GM21381 (cell line): Measurements from ENCODE around the gene OTULIN.

Experiments used
- ATAC-seq: cut with Tn5 transposase; IDR thresholded peaks from one replicate; pipeline ENCODE4 v1.9.1; 2021; ENCODE audit warnings: mild to moderate bottlenecking, moderate library complexity; ENCODE audit not compliant: unreplicated experiment

OTULIN gene

GRCh38 chr5:14667770-14668169, 3.3 kb downstream of the OTULIN start:
- ATAC-seq, result no peak

- ATAC-seq, result no peak
Observed at GRCh38 chr5:14668181-14668591, 3.7 kb downstream of the OTULIN start.

DNA sequence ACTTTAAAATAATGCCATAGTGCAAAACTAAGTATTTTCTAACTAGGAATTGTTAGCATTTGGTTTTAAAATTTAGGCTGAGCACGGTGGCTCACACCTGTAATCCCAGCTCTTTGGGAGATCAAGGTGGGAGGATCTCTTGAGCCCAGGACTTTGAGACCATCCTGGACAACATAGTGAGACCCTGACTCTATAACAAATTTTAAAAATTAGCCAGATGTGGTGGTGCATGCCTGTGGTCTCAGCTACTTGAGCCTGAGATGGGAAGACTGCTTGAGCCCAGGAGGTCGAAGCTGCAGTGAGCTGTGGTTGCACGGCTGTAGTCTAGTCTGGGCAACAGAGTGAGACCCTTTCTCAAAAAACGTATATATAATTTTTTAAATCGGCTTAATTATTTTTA, 4.9 kb downstream of the OTULIN start:
- no peak for ATAC-seq

GRCh38 chr5:14669975-14670374, 5.5 kb downstream of the OTULIN start:
- no peak for ATAC-seq

GRCh38 chr5:14671414-14671813, 6.9 kb downstream of the OTULIN start:
- ATAC-seq, result no peak

DNA sequence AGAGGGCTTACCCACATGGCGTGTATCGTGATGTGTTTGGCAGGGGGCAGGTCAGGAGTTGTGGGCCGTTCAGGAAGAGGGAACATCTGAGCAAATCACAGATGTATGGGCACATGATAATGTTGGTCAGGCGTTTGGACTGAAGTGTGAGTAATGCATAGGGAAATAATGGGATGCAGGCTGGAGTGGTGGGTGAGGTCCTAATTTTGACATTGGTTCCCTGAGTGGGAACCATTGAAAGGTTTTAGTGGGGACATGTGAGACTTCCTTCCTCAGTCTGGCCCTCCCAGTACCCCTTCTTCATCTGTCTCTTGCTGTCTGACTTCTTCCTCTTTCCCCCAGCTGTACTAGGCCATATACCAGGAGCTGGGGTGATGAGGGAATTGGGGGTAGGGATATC, 7.6 kb downstream of the OTULIN start:
- ATAC-seq, result no peak

- no peak for ATAC-seq
Observed at GRCh38 chr5:14672484-14673394, 8.2 kb downstream of the OTULIN start.

DNA sequence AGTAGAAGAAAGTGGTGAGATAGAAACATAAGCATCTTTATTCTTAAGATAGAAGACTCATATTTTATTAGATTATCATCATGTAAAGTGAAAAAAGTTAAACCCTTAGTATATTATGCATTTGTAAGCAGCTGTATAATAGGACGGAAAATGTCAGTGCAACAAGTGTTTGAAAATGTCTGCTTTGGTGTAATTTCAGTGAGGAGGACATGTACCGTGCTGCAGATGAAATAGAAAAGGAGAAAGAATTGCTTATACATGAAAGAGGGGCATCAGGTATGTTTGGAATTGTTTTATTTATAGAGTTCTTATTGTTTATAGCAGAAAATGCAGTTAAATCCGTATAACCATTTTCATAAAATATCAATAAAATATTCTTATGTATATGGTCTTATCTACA, 8.9 kb downstream of the OTULIN start:
- ATAC-seq, result no peak

DNA sequence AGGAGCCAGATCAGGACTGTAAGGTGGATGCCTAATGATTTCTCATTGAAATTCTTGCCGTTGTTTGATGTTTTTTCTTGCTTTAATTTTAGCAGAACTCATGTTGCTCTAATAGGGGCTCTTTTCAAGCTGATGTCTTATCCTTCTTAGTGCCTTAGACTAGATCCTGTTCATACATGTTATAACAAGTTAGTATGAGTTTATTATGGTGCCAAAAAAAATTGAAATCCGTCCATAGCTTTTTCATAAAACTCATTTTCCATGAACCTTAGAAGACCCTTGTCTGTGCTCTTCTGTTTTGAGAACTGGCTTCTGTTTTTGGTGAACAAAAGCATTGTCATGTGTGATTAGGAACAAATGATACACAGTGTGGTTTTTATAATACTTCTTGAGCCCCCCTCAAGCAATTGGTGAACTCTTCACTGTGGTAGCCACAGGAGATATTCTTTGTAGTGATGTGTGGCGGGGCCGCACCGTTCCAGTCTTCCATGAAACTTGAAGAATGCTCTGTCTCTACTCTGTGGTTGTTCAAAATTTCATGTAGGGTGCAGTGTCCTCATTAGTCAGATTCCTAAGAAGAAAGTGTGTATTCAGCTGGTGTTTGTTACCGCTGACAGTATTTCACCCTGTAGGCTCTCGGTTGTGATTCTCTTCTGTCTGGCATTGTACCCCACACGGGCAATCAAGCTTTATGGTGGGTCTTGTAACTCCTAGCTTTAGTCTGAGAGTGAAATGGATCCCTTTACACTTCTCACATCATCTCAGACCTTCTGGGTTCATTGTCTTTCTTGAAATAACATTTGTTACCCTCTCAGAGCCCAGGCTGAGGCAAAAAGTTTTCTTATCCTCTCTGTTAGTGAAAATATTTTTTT, 10.7 kb downstream of the OTULIN start:
- ATAC-seq, result no peak

DNA sequence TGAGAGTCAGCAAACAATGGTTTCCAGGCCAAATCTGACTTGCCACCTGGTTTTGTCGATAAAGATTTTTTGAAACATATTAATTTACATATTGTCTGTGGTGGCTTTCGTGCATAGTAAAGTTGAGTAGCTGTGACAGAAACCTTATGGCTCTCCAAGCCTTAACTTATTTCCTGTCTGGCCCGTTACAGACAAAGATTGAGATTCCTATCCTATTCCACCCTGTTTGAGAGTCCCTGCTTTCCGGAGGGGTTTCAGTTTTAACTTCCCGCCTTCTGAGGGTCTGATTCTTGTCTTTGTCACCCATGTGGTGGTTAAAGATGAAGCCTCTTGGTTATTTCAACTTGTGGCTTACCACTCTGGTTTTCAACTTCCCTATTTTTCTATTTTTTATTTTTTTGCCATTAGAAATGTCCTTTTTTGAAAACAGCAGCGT, 11.4 kb downstream of the OTULIN start:
- peak; percentile 47 for ATAC-seq

GRCh38 chr5:14676320-14676719, 11.8 kb downstream of the OTULIN start:
- ATAC-seq, result peak; percentile 46

DNA sequence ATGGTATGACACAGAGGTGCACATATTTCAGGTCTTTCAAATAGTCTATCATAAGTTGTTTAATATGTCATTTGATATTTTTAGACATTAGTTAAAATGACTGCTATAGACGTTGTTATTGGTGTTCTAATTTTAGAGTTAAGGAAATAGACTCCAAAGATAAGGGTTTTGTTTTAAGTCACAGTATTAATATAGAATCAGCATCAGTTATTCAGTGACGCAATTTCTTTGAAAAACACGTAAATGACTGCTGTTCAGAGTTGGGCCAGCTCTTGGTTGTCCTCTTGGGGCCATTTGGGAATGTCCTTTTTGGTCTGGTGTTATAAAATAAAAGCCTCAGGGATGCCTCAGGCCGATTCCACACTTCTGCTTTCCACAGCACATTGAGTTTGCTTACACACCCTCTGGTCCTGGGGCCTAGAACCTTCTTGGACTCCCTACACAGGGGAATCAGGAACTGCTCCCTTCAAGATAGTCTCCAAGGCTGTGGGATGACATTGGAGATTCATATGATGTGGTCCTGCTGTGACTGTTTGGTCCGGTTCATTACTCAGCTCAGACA, 14.3 kb downstream of the OTULIN start:
- no peak for ATAC-seq

- no peak for ATAC-seq
Observed at GRCh38 chr5:14679595-14679994, 15.1 kb downstream of the OTULIN start.

GRCh38 chr5:14681236-14681752, 16.8 kb downstream of the OTULIN start:
- no peak for ATAC-seq

GRCh38 chr5:14683906-14684455, 19.5 kb downstream of the OTULIN start:
- ATAC-seq, result no peak

- no peak for ATAC-seq
Observed at GRCh38 chr5:14684757-14685156, 20.2 kb downstream of the OTULIN start.

- ATAC-seq, result peak; percentile 93
Observed at GRCh38 chr5:14685757-14686156, 21.2 kb downstream of the OTULIN start.

- ATAC-seq, result no peak
Observed at GRCh38 chr5:14686517-14686916, 22.0 kb downstream of the OTULIN start.

DNA sequence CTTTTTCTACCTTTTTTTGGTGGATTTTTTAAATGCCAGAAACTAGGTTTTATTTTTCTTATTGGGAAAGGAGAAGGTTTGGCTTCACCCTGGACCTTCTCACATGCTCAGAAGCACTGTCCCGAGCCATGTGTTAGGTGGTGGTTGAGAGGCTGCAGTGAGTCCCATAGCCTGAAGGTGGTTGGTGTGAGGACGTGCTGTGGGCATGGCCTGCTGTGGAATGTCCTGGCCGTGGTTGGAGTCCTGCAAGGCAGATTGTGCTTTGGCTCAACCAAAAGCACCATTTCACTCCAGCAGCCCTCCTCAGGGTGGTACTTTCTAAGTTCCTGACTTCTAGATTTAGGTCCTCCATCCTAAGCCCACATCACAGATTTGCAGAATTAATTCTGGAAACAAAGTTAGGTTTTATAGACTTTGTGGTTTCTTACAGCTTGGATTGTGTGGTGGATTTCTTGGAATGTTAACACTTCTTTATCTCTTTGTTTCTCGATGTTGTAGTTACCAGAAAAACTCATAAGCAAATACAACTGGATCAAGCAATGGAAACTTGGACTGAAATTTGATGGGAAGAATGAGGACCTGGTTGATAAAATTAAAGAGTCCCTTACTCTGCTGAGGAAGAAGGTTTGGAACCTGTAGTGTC, 22.6 kb downstream of the OTULIN start:
- no peak for ATAC-seq

DNA sequence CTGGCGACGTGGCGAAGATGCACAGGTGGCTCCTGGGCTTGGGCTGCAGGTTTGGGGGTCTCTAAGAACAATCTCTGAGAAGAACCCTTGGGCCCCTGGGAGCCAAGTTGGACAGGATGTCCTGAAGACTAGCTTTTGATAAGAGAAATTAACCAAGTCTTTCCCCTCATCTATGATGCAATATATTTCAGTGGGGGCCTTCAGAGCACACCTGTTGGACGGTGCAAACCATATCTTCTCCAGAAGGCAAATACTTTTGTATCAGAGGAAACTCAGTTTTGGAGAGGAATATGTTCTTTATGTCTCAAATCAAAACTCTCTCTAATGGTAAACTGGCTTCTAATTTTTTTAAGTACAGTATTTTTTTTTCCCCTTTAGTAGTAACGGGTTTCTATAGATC, 28.6 kb downstream of the OTULIN start:
- no peak for ATAC-seq
